Tibial artery (tissue), 4 donors: ENCODE data around the gene CAMTA1.
"Not testable (repeated sequence)": the region's sequence is repeated elsewhere in the genome, so short reads cannot be mapped to it uniquely, and the experiment has no call there.

Experiments used
- DNase-seq, 2 donors: peaks; one replicate each; pipeline ENCODE4 v3.0.0-alpha.2; 2019
- H3K27ac ChIP-seq, 2 donors: fragments of 200-600 bp; sonication (generic) in 1 of 2; 1 replicate in 1 of 2; 2 replicates in 1 of 2; pipeline ENCODE4 v1.5.1; 2018 to 2019; ENCODE audit warnings: mild to moderate bottlenecking in 1 of 2
- H3K27me3 ChIP-seq, 2 donors: fragments of 200-600 bp; sonication (generic) in 1 of 2; one replicate each; pipeline versions ENCODE4 v1.5.1 to v1.6.0; 2016 to 2019
- H3K36me3 ChIP-seq, 3 donors: fragments of 200-600 bp; sonication (generic) in 2 of 3; one replicate each; pipeline ENCODE4 v1.5.1; 2016 to 2019; ENCODE audit warnings: mild to moderate bottlenecking in 2 of 3
- H3K4me1 ChIP-seq, 4 donors: fragments of 200-600 bp; sonication (generic) in 2 of 4; 1 replicate in 3 of 4; 2 replicates in 1 of 4; pipeline ENCODE4 v1.5.1; 2016 to 2019
- H3K4me3 ChIP-seq, 2 donors: fragments of 200-600 bp; sonication (generic) in 1 of 2; 1 replicate in 1 of 2; 2 replicates in 1 of 2; pipeline ENCODE4 v1.5.1; 2018 to 2019; ENCODE audit warnings: mild to moderate bottlenecking in 2 of 2
- H3K9me3 ChIP-seq, 3 donors: fragments of 200-600 bp; sonication (generic) in 1 of 3; one replicate each; pipeline ENCODE4 v1.5.1; 2016 to 2019
- CTCF ChIP-seq, 2 experiments: fragments of 200-600 bp in 1 of 2; fragments of 450-650 bp in 1 of 2; IDR thresholded peaks; one replicate each; pipeline ENCODE4 v1.5.1; 2017 to 2019; ENCODE audit warnings: antibody characterized with exemption in 2 of 2, mild to moderate bottlenecking in 1 of 2, moderate library complexity in 1 of 2
- intact Hi-C: fragments of 100-400 bp; cut with DNase I; formaldehyde crosslinking; loops from one replicate; pipeline ENCODE4 v1.15.0; 2023; ENCODE audit warnings: low total_unique reads

CAMTA1 gene

GRCh38 chr1:7140251-7140650 lies 355.0 kb downstream of the CAMTA1 start:
- H3K36me3 ChIP-seq = no peaks in the 10 kb centered on the region
- no peak for TF ChIP-seq CTCF (IDR thresholded peaks at IDR 0.05)
- H3K9me3 ChIP-seq = no peaks in the 10 kb centered on the region
- no peaks in the 10 kb centered on the region for H3K4me1 ChIP-seq
- peaks cover 0 to 11% of the 10 kb centered on the region in 2 donors for H3K27me3 ChIP-seq
- no peak overlapping the region for H3K27ac ChIP-seq
- no peak for DNase-seq
- intact Hi-C loops = no loop called here
- no peak overlapping the region for H3K4me3 ChIP-seq

GRCh38 chr1:7145947-7146346 lies 360.7 kb downstream of the CAMTA1 start:
- DNase-seq = no peak
- Histone ChIP-seq H3K9me3 (no peaks in the 10 kb centered on the region), H3K4me1 (peaks cover 0 to 17% (median 7%) of the 10 kb centered on the region in 4 donors), H3K27me3 (no peaks in the 10 kb centered on the region), H3K4me3 (no peak overlapping the region), H3K36me3 (no peaks in the 10 kb centered on the region), H3K27ac (no peak overlapping the region)
- intact Hi-C loops = loop anchor here (5.0 kb wide), 1 partner anchor 769 kb away; no protein-coding TSS in a partner anchor
- TF ChIP-seq CTCF (IDR thresholded peaks at IDR 0.05) = no peak

GRCh38 chr1:7146710-7147109 lies 361.5 kb downstream of the CAMTA1 start:
- intact Hi-C loops = loop anchor here (5.0 kb wide), 1 partner anchor 769 kb away; no protein-coding TSS in a partner anchor

GRCh38 chr1:7147581-7148282 lies 362.5 kb downstream of the CAMTA1 start:
- DNase-seq, H3K36me3 ChIP-seq, H3K27ac ChIP-seq, H3K9me3 ChIP-seq, H3K4me3 ChIP-seq, H3K27me3 ChIP-seq: not testable (repeated sequence)
- intact Hi-C loops = loop anchor here (5.0 kb wide), 1 partner anchor 770 kb away; no protein-coding TSS in a partner anchor
- peaks cover 0 to 17% (median 7%) of the 10 kb centered on the region in 4 donors for H3K4me1 ChIP-seq

More at GRCh38 chr1:7146710-7147109, 361.5 kb downstream of the CAMTA1 start:
- Histone ChIP-seq H3K27ac (no peak overlapping the region), H3K4me3 (no peak overlapping the region), H3K9me3 (no peaks in the 10 kb centered on the region), H3K4me1 (peaks cover 0 to 17% (median 7%) of the 10 kb centered on the region in 4 donors), H3K36me3 (no peaks in the 10 kb centered on the region), H3K27me3 (no peaks in the 10 kb centered on the region)
- no peak for DNase-seq
- no peak for TF ChIP-seq CTCF (IDR thresholded peaks at IDR 0.05)

GRCh38 chr1:7149080-7149838 lies 364.0 kb downstream of the CAMTA1 start:
- TF ChIP-seq CTCF (IDR thresholded peaks at IDR 0.05) = no peak
- Histone ChIP-seq H3K27ac (no peak overlapping the region), H3K4me3 (peak overlapping the region; percentile 21 to 27), H3K36me3 (no peaks in the 10 kb centered on the region), H3K27me3 (no peaks in the 10 kb centered on the region), H3K9me3 (no peaks in the 10 kb centered on the region), H3K4me1 (peaks cover 0 to 17% (median 7%) of the 10 kb centered on the region in 4 donors)
- intact Hi-C loops = loop anchor here (5.0 kb wide), 1 partner anchor 772 kb away; no protein-coding TSS in a partner anchor
- DNase-seq = peak in 1 of 2 donors; percentile 73
